GM06990 (cell line): ENCODE results near the gene KIAA1755.

ENCODE experiments used
- DNase-seq: peaks from one replicate; pipeline ENCODE4 v3.0.0-alpha.2; 2011; ENCODE audit not compliant: insufficient read length; ENCODE audit errors: extremely low read depth
- H3K27me3 ChIP-seq: replicated peaks from 2 replicates; pipeline ENCODE4 v1.6.0; 2011; ENCODE audit warnings: low read length; ENCODE audit not compliant: control insufficient read depth, insufficient read depth
- H3K36me3 ChIP-seq: 2 replicates; pipeline ENCODE4 v1.5.1; 2011; ENCODE audit warnings: low read length; ENCODE audit not compliant: control insufficient read depth, insufficient read depth
- H3K4me3 ChIP-seq: replicated peaks from 2 replicates; pipeline ENCODE4 v1.5.1; 2011; ENCODE audit warnings: low read depth, mild to moderate bottlenecking, control low read depth, low read length
- CTCF ChIP-seq: IDR thresholded peaks from 2 replicates; pipeline ENCODE4 v1.5.1; 2011; ENCODE audit warnings: low read length, control low read depth, mild to moderate bottlenecking, inconsistent platforms; ENCODE audit not compliant: insufficient read depth, poor library complexity, severe bottlenecking

Gene KIAA1755

GRCh38 chr20:38222923-38223742 is 37.4 kb downstream of the KIAA1755 start:
- TF ChIP-seq CTCF, result no peak
- no peaks in the 10 kb centered on the region for H3K36me3 ChIP-seq
- no peaks in the 10 kb centered on the region; the same call in 1 of the 2 replicates for H3K27me3 ChIP-seq
- no peak for DNase-seq
- H3K4me3 ChIP-seq, result no peak overlapping the region

- H3K27me3 ChIP-seq, result no peaks in the 10 kb centered on the region
- peak; percentile 94 for TF ChIP-seq CTCF
- H3K4me3 ChIP-seq, result no peak overlapping the region
- DNase-seq, result peak; percentile 18
- no peaks in the 10 kb centered on the region for H3K36me3 ChIP-seq
Measured at GRCh38 chr20:38222231-38222922, 38.2 kb downstream of the KIAA1755 start.

GRCh38 chr20:38221119-38221589 is 39.4 kb downstream of the KIAA1755 start:
- no peaks in the 10 kb centered on the region for H3K27me3 ChIP-seq
- no peak overlapping the region for H3K4me3 ChIP-seq
- TF ChIP-seq CTCF, result peak; percentile 97
- DNase-seq, result peak; percentile 63
- no peaks in the 10 kb centered on the region for H3K36me3 ChIP-seq

- TF ChIP-seq CTCF, result no peak
- Histone ChIP-seq H3K4me3 (no peak overlapping the region), H3K36me3 (no peaks in the 10 kb centered on the region), H3K27me3 (no peaks in the 10 kb centered on the region)
- no peak for DNase-seq
Measured at GRCh38 chr20:38220587-38221118, 39.9 kb downstream of the KIAA1755 start.

- no peak for DNase-seq
- Histone ChIP-seq H3K27me3 (no peaks in the 10 kb centered on the region), H3K4me3 (no peak overlapping the region), H3K36me3 (no peaks in the 10 kb centered on the region)
- no peak for TF ChIP-seq CTCF
Measured at GRCh38 chr20:38219006-38219950, 41.3 kb downstream of the KIAA1755 start.
